GM21526 (cell line): ENCODE measurements around the gene FEZF1.

Experiments
- ATAC-seq: cut with Tn5 transposase; IDR thresholded peaks from one replicate; pipeline ENCODE4 v1.9.1; 2021; ENCODE audit warnings: moderate library complexity; ENCODE audit not compliant: unreplicated experiment, low FRiP score

Gene FEZF1

DNA sequence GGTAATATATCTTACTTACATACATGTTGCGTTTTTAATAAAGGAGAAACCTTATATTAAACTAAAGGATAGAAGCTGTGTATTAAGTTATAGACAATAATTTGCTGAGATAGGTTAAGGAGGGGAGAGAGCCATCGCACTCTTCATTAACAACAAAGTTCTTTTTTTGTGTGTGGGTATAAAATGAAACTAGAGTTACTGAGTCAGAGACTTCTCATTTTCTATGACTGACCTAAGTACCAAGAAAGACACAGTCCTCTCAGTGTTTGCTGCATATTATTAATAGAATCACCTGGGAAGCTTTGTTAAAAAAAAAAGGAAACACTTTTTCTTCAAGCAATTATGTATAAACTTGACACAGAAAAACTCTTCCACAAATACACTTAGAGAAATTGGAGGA, 31.4 kb downstream of the FEZF1 start:
- ATAC-seq, result no peak

DNA sequence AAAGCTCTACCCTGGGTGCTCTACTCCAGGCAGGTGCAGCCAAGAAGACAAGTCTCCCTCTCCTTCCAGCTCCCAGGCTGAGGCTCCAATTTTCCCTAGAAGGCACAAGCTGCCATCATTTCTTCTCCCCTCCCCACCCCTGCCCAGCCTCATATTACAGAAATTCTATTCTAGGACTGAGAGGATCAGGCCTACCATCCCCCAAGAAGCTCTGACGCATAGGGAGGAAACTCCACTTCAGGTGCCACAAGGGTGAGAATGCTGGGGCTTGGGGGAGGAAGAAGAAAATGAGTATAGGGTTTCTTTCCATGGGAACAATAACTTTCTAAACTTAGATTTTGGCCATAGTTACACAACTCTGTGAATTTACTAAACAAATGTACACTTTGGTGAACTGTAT, 35.3 kb downstream of the FEZF1 start:
- ATAC-seq, result no peak

DNA sequence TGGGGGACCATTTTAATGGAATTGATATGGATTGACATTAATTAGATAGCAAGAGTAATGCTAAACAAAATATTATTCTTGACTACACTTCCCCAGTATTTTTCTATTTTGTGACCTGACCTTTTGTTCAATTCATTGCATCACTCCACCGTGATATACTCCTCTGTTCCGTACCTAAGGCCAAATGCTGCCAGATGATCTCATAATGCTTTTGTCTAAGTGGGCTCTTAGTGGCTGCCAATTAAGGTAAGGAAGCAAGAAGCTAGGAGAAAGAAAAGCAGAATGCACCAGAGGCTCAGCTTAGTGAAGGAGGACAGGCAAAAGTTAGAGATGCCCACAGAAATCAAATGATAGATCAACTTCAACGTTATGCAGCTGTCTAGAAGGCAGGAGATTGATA, 36.4 kb downstream of the FEZF1 start:
- no peak for ATAC-seq

DNA sequence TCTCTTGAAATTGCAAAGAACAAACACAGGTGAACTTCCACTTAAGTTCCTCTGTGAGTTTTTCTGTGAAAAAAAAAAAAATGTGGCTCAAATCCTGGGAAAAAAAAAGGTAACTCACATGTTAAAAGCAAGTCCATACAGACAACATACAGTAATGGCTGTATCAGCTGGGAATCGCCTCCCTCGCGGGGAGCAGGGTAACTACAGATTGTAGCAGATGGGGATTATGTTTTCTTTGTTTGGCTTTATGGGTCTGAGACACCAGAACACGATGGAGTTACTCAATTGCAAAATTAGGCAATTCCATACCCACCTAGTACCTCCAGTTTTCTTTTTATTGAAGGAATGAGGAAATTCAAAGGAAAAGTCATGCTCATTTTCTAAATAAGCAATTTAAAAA, 42.3 kb downstream of the FEZF1 start:
- no peak for ATAC-seq

DNA sequence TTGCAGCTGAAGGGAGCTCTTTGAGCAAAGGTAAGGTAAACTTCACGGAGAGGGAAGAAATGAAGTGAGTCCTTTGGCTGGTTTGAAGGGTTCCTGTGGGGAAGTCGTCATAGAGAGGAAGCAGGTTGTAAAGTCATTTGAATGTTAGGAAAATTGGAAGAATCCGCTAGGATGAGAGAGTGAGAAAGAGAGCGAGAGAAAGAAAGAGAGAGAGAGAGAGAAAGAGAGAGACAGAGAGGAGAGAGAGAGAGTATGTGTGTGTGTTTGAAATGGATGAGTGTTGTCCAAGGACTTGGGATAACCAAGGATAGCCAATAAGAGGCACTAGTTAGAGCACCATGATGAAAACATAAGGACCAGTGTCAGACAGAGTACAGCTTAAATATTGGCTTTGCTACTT, 43.1 kb downstream of the FEZF1 start:
- no peak for ATAC-seq

DNA sequence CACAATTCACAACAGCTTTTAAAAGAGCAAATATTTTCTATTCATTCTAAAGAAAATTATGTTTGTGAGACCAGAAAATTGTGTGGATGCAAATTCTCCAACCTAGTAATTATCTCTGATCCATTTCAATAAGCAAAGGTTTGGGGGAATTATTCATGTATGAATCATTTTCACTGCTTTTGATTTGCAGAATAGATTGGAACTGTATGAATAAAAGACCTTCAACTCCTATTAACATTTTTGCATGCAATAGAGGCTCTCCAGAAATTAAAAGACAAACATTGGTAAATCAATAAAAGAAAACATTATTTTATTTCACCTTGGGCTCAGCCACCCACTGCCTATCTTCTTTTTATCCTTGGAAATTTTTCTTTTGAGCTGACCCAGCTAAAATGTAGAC, 43.5 kb downstream of the FEZF1 start:
- no peak for ATAC-seq

DNA sequence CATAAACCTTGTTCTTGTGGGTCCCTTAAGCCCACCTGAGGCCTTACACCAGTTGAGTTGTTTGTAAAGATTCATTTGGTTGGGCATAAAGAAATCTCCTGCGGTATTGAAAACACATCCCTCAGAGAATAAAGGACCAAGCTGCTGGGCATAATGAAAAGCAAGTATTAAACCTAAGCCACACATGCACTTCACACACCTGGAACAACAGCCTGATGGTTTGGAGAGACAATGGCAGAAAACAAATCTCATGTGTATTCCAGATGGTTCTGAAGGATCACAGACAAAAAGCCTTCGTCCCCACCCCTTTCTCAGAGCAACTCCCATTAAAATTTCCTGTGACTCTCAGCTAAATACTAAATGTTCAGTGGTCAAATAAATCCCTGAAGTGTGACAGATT, 44.2 kb downstream of the FEZF1 start:
- ATAC-seq, result no peak

DNA sequence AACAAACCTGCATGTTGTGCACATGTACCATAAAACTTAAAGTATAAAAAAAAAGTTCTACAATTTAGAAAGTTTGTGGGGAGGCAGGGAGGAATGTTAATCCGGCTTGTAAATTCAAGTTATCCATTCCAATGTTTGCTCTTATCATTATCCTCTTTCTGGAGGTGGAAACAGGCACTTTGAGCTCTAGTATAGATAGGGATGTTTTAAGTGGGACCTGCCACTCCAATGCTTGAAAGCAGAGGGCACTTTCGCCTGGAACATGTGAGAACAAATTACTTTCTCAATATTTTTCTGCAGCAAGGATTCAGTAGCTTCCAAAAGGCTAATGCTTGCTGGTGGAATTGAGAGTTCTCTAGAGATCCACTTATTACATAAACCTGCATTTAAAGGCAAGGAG, 45.6 kb downstream of the FEZF1 start:
- ATAC-seq, result no peak

DNA sequence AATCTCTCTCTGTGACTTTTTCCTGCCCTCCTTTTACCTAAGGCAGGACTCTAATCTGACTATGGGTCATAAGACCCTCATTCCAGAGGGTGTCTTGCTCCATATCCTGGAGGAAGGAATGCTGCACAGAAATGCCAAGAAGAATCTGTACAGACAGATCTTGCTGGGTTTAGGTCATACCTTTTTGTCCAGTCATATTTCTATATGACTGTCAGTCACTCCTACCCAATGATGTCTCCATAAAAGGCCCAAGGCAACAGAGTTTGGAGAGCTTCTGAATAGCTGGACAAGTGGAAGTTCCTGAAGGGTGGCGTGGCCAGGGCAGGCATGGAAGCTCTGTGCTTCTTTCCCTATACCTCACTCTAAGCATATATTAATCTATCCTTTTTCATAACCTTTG, 47.5 kb downstream of the FEZF1 start:
- ATAC-seq, result no peak

DNA sequence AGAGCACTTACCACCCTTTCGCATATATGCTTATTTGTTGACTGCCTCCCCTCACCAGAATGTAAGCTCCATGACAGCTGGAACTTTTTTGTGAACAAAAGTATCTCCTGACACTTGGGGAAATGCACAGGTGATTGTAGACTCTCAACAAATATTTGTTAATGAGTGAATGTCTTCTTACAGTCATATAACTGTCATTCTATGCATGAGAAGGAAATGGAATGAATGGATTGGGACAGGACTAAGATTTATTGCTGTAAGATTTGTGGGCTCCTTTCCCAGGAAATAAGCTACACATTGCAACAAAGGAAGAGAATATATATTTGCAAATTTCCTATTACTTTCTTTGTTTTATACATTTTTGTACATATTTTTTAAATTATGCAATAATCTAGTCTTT, 48.5 kb downstream of the FEZF1 start:
- no peak for ATAC-seq

DNA sequence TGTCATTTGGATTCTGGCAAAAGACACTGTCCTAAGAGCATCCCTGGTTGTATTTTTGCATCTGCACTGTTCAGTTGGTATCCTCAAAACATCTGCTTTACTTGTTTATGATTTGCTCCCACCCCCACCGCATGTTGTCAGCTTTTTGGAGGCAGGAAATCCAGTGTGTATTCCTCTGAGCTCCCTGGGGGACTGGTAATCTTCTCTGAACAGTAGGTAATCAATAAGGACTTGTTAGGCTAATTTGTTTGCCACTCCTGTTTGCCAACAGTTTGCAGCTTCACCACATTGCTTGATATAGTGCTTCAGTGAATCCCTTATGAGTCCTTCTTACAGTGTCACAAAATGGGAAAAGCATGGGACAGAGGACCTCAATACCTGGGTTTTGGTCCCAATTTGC, 49.1 kb downstream of the FEZF1 start:
- ATAC-seq, result no peak
